HK-2 (cell line): Measurements from ENCODE around the gene TULP1.
"Not testable (repeated sequence)": the region's sequence is repeated elsewhere in the genome, so short reads cannot be mapped to it uniquely, and the experiment has no call there.

ENCODE experiments used
- DNase-seq: peaks from one replicate; pipeline ENCODE4 v3.0.0-alpha.2; 2018; ENCODE audit not compliant: unreplicated experiment

Gene TULP1

GRCh38 chr6:35512740-35513139 lies at the start of gene TULP1:
TULP1 (minus strand) TSS chr6:35512896; CDS start chr6:35512858, 38 bp downstream.
- DNase-seq: no peak

GRCh38 chr6:35562060-35562459 lies 49.4 kb upstream of the TULP1 start:
- DNase-seq: peak; percentile 13

GRCh38 chr6:35561113-35561512 lies 48.4 kb upstream of the TULP1 start:
- no peak for DNase-seq

- no peak for DNase-seq
Observed at GRCh38 chr6:35558571-35558970, 45.9 kb upstream of the TULP1 start.

- no peak for DNase-seq
Observed at GRCh38 chr6:35557239-35557638, 44.5 kb upstream of the TULP1 start.

- no peak for DNase-seq
Observed at GRCh38 chr6:35554811-35555210, 42.1 kb upstream of the TULP1 start.

- no peak for DNase-seq
Observed at GRCh38 chr6:35553315-35553714, 40.6 kb upstream of the TULP1 start.

GRCh38 chr6:35552285-35552917 lies 39.7 kb upstream of the TULP1 start:
- DNase-seq: peak; percentile 27

GRCh38 chr6:35550437-35550836 lies 37.7 kb upstream of the TULP1 start:
- DNase-seq: no peak

- DNase-seq: no peak
Observed at GRCh38 chr6:35547676-35548075, 35.0 kb upstream of the TULP1 start.

- no peak for DNase-seq
Observed at GRCh38 chr6:35544769-35545361, 32.2 kb upstream of the TULP1 start.

GRCh38 chr6:35543459-35544193 lies 30.9 kb upstream of the TULP1 start:
- DNase-seq: no peak

- no peak for DNase-seq
Observed at GRCh38 chr6:35541836-35542235, 29.1 kb upstream of the TULP1 start.

- DNase-seq: no peak
Observed at GRCh38 chr6:35539223-35539622, 26.5 kb upstream of the TULP1 start.

GRCh38 chr6:35535847-35536246 lies 23.2 kb upstream of the TULP1 start:
- not testable (repeated sequence) for DNase-seq

GRCh38 chr6:35534407-35535170 lies 21.9 kb upstream of the TULP1 start:
- no peak for DNase-seq

- no peak for DNase-seq
Observed at GRCh38 chr6:35533981-35534380, 21.3 kb upstream of the TULP1 start.

- DNase-seq: no peak
Observed at GRCh38 chr6:35532126-35532525, 19.4 kb upstream of the TULP1 start.

GRCh38 chr6:35524380-35525020 lies 11.8 kb upstream of the TULP1 start:
- no peak for DNase-seq

- DNase-seq: peak; percentile 81
Observed at GRCh38 chr6:35522660-35523658, 10.3 kb upstream of the TULP1 start.

GRCh38 chr6:35522151-35522550 lies 9.5 kb upstream of the TULP1 start:
- no peak for DNase-seq
